ENCODE data around the gene CFI. TPM values are rescaled to one million over a fixed set of nuclear protein-coding genes. Genes with fewer than 3 reads are reported as not detected.

CFI gene
- polyA plus RNA-seq (ENCODE audit: insufficient read depth in 1 of 5, insufficient read length in 5 of 5, low replicate concordance in 1 of 5): 100 to 1,000 TPM in 2 of 5 donors, 10 to 100 TPM in 3; 79.6 to 110 (median 99.6) TPM
- long read RNA-seq, donor 1, transcript CFI-204 (3 exons, 667 nt): major isoform, 11 of 15 reads
- long read RNA-seq, donor 1, partial matches to known transcripts: 0 of 15 reads
- long read RNA-seq, donor 1, other reads (novel, unspliced or antisense): 0 of 15 reads
- long read RNA-seq, donor 2, partial matches to known transcripts: 5 of 11 reads
- long read RNA-seq, donor 2, other reads (novel, unspliced or antisense): 0 of 11 reads
- long read RNA-seq, donor 3, transcript CFI-204 (3 exons, 667 nt): major isoform, 5 of 32 reads
- long read RNA-seq, donor 3, partial matches to known transcripts: 25 of 32 reads
- long read RNA-seq, donor 3, other reads (novel, unspliced or antisense): 0 of 32 reads
- long read RNA-seq, donor 4, partial matches to known transcripts: 0 of 5 reads
- long read RNA-seq, donor 4, other reads (novel, unspliced or antisense): 0 of 5 reads
- long read RNA-seq, donor 5, transcript CFI-204 (3 exons, 667 nt): major isoform, 11 of 12 reads
- long read RNA-seq, donor 5, partial matches to known transcripts: 0 of 12 reads
- long read RNA-seq, donor 5, other reads (novel, unspliced or antisense): 0 of 12 reads
- long read RNA-seq, donor 6, transcript CFI-204 (3 exons, 667 nt): major isoform, 8 of 9 reads
- long read RNA-seq, donor 6, partial matches to known transcripts: 0 of 9 reads
- long read RNA-seq, donor 6, other reads (novel, unspliced or antisense): 0 of 9 reads
- long read RNA-seq, donor 7: 0 reads
- long read RNA-seq, donor 8, partial matches to known transcripts: 0 of 4 reads
- long read RNA-seq, donor 8, other reads (novel, unspliced or antisense): 0 of 4 reads

DNA sequence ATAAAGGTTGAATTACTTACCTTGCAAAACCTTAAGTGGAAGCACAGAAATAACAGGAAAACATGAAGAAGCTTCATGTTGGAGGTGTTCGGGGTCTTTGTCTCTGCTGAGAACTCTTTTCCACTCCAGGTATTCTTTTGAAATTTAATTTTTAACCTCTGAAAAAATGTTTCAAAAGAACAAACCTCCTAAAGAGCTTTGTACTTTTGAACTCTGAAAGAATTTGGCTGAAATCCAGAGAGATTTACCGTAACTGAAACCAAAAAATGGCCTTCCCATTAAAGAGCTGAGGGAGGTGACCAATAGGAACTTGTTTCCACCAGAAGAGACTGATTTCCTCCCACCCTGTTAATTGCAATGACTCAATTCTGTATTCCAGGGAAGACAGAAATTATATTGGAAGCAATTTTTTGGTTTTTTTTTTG is at the start of gene CFI:
Gene CFI (minus strand): TSS at position 105 of the 425 bp plus-strand sequence. CDS start 28 bp downstream, at position 77.
- peak; percentile 23 to 34 for DNase-seq

DNA sequence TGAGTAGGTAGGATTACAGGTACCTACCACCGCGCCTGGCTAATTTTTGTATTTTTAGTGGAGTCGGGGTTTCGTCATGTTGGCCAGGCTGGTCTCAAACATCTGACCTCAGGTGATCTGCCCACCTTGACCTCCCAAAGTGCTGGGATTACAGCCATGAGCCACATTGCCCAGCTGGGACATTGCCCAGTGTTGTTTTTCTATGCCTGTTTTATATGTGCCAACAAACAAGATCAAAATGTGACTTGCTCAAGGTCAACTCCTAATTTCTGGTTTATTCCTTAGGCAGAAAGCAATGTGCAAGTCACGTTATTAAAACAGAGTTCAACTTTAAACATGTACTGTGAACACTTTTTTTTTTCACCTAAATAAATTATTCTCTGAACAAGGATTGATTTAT is 48.8 kb upstream of the CFI start:
- DNase-seq: no peak

DNA sequence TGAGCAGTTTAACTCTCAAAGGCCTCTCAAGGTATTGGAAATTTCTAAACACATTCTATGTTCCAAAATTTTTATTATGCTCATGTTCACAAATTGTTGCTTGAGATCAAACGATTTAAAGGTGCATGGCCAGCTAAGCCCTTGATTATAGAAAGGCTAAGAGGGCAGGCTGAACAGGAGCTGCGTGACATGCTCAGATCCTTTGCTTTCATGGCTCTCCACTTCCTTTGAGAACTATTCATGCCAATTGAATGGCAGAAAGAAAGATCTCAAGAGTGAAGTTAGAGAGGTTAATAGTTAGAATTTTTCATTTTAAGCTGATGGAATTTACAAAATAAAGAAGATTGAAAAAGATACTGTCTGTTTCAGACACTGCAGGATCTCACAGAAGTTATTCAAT is 46.7 kb upstream of the CFI start:
- no peak for DNase-seq

DNA sequence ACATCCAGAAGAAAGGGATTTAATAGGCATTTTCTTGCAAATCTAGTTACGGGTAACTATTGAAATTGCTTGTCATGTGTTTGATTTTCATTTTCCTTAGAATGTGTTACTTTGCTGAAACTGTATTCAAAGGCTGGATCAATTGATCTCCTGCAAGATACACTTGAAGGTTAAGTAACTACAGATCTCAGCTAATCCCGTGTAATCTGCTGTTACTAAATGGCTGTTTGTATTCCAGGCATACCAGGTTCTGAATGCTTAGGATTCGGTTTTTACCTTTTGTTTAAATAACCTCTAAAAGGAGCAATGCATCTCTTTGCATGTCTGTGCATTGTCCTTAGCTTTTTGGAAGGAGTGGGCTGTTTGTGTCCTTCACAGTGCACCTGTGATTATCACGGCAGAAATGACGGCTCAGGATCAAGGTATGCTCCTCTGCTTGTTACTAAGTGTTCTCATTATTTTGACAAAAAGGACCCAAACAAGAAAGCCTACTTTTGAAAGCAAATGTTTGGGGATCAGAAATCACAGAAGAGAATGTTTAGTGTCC is 46.2 kb upstream of the CFI start, which contains the start of gene LRIT3:
Gene LRIT3 (plus strand): TSS at position 212 of the 547 bp plus-strand sequence. CDS start 95 bp downstream, at position 307.
- no peak for DNase-seq

DNA sequence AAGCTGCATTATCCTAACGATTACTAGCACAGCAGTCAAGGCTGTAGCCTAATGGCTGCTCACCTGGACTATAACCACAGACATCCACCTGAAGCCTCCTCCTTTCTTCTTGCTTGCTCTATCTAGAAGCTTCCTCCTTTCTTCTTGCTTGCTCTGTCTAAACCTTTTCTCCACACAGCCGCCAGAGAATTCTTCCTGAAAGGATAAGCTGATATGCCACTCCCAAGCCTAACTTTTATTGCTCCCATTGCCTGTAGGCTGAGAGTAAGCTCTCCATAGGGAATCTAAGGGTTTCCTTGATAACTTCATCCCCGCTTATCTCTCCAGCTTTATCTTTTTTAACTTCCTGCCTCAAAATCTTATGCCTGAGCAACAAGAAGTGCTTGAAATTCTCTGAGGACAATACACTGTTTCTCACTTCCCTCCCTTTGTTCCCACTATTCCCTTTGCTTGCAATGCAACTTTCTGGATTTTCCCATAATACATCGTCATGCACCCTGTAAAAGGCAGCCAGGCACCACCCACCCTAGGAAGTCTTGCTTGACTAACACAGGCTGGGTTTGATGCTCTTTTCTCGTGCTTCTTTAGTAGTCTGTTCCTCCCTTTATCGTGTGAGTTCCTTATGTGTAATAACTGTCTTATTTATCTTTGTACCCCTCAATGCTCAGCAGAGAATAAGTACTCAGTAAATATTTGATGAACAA is 44.7 kb upstream of the CFI start:
- no peak for DNase-seq

DNA sequence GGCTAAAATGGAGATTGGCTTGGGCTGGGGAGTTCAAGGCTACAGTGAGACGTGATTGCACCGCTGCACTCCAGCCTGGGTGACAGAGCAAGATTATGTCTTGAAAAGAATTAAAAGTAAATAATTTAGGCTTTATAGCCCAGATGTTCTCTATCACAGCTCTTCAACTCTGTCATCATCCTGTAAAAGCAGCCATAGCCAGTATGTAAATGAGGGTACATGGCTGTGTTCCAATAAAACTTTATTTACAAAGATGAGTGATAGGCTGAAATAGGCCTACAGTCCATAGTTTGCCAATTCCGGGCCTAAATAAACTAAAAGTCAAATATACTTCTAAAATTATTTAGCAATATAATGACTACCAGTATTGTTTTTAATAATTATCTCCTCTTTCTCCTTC is 35.2 kb upstream of the CFI start:
- no peak for DNase-seq

DNA sequence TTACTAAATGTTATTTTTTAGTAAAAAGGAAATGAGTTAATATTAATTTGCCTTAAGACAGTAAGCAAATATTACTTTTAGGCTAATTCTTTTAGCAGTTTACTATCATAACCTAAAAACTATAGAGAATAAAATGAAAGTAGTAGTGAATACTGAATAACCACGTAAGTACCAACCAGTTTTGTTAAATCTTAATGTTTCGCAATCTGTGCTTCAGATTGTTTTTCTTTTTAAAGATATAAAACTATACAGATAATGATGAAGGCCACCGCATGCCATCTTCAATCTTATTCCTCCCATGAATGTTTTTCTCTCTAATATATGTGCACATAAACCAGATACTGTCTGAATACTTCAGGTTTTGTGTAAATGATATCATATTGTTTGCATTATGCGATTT is 32.0 kb upstream of the CFI start:
- no peak for DNase-seq

DNA sequence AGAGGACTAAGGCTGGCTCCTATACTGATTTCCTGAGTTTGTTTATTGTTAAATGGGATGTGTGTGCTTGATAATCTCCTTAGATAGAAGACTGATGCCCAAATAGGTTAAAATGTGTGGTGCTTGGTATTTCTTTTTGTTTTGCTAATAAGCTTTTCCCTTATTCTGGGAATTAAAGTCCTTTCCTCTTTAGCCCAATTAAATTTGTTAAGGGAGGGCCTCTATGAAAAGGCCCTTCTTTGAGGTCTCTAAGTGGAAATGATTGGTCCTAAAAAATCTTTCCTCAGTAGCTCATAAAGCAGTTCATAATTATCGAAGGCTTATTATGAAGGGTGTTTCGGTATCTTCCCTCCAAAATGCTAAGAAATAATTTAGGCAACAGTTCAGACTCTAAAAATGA is 25.9 kb upstream of the CFI start, which contains the start of gene RRH:
Gene RRH (plus strand): TSS at position 301 of the 400 bp plus-strand sequence. CDS start 56 bp downstream, at position 357.
- no peak for DNase-seq

DNA sequence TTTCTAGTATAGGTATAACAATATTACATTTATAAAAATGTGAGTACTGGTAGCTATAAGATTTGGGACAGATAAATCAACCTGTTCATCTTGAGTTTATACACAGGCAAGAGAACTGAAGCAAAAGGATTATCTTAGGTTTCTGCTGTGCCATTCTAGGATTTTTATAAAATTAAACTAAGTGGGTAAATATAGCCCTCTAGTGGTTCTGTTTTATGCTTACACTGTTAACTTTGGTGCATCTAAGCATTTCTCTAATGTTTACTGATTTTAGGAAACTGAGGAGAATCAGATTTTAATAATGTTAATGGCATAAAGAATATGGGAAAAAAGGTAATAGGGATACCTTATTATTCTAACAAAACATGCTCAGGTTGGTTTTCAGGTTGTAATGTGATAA is 24.9 kb upstream of the CFI start:
- DNase-seq: no peak

DNA sequence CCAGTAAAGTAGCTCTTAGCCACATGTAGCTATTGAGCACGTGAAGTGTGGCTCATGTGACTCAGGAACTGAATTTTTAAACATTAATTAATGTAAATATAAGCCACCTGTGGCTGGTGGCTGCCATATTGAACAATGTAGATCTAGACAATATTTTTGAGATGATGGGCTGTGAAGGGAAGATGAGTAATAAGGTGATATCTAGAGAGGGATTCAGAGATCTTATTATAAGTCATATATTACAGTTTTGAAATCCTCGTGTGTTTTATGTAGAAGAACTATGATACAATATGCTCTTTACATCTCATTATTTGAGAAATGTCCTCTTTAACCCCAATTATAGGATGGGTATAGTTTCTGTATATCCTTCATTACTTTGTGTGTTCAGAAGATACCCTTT is 19.4 kb upstream of the CFI start:
- DNase-seq: no peak

DNA sequence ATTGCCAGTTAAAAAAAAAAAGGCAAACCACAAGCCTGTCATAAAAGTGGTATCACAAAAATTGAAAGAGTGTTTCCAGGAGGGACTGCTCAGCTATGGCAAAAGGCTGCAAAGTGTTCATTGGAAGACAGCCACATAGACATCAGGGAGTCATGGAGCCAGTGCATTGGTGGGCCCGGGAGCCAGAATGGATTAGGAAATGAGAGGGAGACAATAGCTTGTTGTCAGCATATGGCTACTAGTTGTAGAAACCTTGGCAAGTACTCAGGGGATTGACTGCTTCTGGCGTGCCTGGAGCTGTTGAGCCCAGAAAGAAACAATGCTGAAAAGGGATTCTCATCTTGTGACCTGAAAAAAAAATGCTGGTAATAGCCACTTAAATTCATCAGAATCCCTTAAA is 18.8 kb upstream of the CFI start:
- DNase-seq: no peak

DNA sequence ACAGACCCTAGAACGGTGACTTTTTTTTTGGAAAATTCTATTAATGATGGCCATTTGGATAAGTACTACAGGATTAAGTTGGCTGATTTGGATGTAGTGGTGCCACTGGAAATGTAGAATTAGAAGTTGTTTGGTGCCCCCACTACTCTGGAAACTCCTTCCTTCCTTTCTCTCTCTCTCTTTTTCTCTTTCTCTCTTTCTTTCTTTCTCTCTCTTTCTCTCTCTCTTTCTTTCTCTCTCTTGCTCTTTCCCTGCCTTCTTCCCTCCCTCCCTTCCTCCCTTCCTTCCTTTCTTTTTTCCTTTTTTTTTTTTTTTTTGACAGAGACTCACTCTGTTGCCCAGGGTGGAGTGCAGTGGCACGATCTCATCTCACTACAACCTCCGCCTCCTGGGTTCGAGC is 16.5 kb upstream of the CFI start:
- no peak for DNase-seq

DNA sequence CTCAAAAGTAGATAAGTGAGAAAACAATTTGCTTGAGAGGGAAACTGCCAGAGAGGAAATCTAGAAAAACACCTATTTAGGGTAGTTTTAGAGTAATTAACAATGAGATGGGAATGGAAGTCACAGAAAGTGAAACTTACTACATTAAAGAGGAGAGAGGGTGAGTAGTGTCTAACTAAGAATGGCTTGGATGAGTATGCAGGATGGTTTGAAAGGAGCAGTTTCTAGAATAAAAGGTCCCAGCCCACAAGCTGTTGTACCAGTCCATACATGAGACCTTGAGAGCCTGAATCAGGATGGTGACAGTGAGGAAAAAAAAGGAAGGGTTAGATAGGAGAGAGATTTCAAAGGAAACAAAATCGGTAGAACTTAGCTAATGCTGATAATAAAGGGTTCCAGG is 15.1 kb upstream of the CFI start:
- no peak for DNase-seq

DNA sequence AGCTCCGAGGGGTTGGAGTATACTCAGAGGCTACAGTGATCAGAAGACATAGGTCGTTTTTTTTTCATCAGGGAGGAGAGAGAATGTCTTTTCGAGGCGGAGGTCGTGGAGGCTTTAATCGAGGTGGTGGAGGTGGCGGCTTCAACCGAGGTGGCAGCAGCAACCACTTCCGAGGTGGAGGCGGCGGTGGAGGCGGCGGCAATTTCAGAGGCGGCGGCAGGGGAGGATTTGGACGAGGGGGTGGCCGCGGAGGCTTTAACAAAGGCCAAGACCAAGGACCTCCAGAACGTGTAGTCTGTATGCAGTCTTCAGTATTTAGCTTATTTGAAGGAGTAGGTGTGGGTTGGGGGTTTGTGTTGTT is 14.3 kb upstream of the CFI start:
- no peak for DNase-seq

DNA sequence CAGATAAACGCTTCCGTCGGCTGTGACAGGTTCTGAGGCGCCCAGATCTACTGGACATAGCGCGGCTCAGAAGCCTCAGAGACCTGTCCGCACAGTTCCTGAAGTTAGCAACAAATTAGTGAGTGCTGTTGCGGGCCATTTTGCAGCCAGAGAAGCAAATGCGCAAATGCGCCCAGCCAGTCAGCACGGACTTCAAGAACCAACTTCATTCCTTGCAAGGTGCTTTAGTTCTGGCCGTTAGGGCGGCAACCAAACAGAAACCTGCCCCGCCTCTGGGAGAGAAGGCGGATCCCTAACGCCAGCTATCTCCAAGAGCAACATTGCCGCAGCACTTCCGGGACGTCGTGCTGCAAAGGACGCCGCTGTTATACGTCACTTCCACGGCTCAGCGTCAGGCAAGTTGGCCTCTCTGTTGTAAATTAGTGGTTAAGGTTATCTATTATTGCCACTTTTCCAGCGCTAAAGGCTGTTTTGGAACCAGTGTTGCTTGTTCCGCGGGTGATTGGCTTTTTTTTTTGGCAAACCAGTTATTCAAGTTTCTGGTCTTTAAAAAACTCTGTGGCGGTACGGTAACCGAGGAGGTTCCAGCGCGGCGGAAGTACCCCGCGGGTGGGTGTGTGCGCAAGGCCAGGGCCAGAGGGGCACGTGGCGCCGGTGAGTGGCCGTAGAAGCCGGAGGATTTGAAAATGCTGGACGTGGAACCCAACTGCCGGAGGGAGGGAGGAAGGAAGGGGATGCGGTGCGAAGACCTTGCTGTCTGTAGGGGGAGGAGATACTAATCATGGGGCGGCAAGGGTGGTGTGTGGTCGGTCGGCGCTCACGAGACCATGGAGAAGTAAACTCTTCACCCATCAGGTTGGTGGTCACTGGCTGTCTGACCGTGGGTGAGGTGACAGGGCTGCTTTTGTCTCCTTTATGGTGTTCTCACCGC is 13.6 kb upstream of the CFI start, which contains the start of gene GAR1:
Gene GAR1 (plus strand): TSS at position 612 of the 931 bp plus-strand sequence. CDS start 403 bp downstream, outside the sequence.
- DNase-seq: peak; percentile 91 to 92

DNA sequence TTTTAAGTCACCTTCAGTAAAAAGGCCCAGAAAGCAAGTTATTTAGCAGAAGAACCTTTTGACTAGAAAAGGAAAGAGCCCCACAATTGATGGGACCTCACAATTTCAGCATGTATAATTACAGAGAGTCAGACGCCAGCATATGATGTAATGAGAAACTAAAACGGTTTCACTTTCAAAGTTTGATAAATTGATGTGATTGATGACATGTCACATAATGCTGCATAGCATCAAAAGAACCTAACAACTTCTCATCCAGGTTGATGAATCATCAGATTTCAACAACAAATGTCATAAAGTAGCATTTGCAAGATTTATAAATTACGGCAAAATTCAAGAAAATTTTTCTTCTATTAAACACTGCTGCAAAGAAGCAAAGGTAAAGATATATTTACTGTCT is 9.9 kb upstream of the CFI start:
- DNase-seq: no peak

DNA sequence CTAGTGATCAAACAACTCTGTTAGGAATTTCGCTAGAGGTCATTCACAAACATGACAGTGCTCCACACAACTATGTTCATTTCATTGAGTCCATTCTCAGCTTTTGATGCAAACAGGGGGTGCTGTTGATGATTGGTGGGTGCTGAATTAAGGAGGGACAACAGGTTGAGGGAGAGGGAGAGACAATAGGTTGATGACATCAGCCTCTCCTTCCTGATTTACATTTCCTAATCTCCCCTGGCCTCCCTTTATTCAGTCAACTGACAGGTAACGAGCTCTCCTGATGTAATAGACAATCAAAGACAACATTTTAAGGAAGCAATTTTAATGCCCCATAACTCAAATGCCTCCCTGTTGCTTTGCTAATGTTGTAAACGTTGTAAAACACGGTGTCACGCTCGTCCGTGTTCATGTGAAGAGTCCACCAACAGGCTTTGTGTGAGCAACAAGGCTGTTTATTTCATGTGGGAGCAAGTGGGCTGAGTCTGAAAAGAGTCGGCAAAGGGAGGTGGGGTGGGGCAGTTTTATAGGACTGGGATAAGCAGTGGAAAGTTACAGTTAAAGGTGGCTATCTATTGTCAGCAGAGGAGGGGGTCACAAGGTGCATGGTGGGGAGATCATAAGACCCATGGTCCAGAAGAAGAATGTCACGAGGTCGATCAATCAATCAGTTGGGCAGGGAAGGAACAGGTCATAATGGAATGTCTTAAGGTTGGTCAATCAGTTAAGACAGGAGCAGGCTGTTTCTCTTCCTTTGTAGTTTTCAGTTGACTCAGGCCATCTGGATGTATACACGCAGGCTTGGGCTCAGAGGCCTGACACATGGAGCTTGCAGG is 9.0 kb upstream of the CFI start:
- no peak for DNase-seq

DNA sequence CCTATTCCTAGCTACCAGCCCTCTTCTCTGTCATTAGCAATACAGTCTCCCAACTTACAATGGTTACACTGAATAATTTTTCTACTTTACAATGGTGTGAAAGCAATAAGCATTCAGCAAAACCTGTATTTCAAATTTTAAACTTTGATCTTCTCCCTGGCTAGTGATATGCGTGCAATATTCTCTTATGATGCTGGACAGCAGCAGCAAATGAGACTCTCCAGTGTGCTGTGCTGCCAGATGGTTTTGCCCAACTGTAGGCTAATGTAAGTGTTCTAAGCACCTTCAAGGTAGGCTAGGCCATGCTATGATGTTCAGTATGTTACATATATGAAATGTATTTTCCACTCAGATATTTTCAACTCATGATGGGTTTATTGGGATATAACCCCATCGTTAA is 7.9 kb upstream of the CFI start:
- no peak for DNase-seq

DNA sequence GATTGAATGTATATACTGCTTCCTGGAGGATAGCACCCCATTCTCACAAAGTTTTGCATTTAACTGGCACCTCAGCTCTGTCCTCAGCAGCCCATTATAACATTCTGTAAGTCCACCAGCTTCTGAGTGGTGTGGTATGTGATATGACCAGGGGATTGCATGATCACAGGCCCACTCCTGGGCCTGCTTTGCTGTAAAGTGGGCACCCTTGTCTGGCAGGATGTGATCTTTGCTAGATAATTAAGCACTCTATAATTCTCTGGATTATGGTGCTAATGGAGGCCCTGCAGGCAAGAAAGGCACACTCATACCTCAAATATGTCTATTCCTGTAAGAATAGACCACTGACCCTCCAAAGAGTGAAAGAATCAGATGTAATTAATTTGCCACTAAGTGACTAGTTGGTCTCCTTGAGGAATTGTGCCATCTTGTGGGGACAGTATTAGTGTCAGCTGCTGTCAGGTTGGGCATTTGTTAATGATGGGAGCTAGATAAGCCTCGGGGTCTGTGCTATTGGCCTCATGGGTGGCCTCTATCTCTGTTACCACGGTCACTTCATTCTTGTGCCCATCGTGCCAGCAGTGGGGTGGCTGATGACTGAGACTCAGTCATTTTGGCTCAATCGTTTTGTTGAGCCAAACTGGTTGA is 2.2 kb upstream of the CFI start:
- DNase-seq: no peak
